GM12891 (cell line): ENCODE measurements around the gene PRR14L.
"Not testable (repeated sequence)": the region's sequence is repeated elsewhere in the genome, so short reads cannot be mapped to it uniquely, and the experiment has no call there.

ENCODE experiments used
- POLR2A ChIP-seq: IDR thresholded peaks from 2 replicates; pipeline ENCODE4 v1.6.1; 2011; ENCODE audit warnings: low read depth, low read length, control low read depth
- POLR2AphosphoS5 ChIP-seq: IDR thresholded peaks from 2 replicates; pipeline ENCODE4 v1.6.1; 2011; ENCODE audit warnings: low read depth, low read length, control low read depth
- TAF1 ChIP-seq: IDR thresholded peaks from 2 replicates; pipeline ENCODE4 v1.6.1; 2011; ENCODE audit warnings: low read depth, low read length, control low read depth

DNA sequence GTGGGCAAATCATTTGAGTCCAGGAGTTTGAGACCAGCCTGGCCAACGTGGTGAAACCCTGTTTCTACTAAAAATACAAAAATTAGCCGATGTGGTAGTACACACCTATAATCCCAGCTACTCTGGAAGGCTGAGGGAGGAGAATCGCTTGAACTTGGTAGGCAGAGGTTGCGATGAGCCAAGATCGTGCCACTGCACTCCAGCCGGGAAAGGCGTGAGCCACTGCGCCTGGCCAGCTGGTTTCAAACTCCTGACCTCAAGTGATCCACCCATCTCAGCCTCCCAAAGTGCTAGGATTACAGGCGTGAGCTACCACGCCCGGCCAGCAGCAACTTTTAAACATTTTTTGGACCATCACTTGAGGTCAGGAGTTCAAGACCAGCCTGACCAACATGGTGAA, 55.9 kb downstream of the PRR14L start:
- not testable (repeated sequence) for TF ChIP-seq TAF1, POLR2A, POLR2AphosphoS5
